Activated CD4-positive, alpha-beta T cell treated with anti-CD3 and anti-CD28 coated beads for 4 hours (primary cell): Measurements from ENCODE around the gene SOX13.
"Not testable (repeated sequence)": the region's sequence is repeated elsewhere in the genome, so short reads cannot be mapped to it uniquely, and the experiment has no call there.

Experiments
- DNase-seq, 2 donors: peaks; one replicate each; pipeline ENCODE4 v3.0.0-alpha.2; 2020

The SOX13 gene

GRCh38 chr1:204072931-204073836 lies at the start of gene SOX13:
Gene SOX13 (plus strand): TSS chr1:204073115. CDS start chr1:204112916, 39,801 bp downstream.
- DNase-seq = peak in 1 of 2 donors; percentile 11

DNA sequence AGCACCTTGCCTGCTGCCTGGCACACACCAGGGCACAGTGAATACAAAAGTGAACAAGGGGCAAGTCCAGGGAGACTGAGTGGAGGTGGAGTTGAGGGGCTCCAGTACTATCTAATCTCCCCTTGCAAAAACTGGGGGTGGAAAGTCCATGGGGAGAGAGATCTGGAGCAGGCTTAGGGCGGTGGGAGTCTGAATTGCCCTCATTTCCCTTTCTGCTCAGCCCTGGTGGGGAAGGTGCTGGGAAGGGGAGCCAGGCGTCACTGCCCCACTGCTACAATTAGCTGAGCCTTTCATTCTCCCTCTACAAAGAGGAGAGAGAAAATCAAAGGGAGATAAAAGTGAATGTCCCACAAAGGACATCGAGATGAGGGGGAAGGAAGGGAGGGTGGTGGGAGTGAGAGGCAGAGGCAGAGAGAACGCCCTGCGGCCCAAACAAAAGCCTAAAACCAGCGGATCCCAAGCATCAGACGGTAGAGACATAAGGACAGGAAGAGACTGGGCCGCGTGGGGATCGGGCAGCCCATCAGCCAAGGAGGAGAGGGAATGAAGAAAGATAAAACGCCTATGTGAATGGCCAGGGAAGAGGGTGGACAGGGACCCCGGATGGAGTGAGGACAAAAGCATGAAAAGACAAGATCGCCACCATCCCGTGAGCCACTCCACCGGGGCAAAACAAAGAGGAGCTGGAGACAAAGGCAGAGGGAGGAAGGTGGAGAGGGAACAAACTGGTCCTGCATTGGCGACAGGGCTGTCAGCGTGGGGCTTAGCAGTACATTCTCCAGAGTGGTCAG lies 46.8 kb upstream of the SOX13 start:
- DNase-seq = no peak

- no peak for DNase-seq
These were observed 45.5 kb upstream of the SOX13 start for GRCh38 chr1:204027446-204027845.

- DNase-seq = no peak
These were observed 43.9 kb upstream of the SOX13 start for GRCh38 chr1:204029016-204029415.

DNA sequence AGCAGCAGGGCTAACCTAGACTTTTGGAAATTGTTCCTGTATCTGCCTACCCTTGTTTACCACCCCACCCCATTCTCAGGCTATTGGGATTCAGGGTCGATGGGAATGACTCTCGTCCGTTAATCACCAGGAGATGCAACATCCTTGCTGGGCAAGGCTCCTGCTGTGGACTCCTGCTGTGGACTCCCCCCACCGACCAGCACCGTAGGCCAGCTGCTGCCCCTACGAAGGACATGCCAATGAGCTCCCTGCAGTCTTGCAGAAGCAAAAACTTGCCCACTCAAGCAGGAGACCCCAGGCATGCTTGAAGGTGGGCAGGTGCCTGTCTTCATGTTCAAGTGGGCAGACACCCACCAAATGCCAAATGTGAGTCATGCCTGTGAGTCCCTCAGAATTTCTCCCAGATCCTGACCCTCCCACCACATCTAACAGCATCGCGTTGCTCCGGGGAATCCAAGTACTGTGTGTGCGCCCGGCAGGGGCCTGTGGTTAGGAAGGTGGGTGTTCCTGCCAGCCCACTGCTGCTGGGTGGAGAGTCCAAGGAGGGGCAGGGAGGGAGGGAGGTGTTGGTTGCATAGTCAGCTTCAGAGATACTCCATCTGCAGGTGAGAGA lies 41.7 kb upstream of the SOX13 start:
- no peak for DNase-seq

DNA sequence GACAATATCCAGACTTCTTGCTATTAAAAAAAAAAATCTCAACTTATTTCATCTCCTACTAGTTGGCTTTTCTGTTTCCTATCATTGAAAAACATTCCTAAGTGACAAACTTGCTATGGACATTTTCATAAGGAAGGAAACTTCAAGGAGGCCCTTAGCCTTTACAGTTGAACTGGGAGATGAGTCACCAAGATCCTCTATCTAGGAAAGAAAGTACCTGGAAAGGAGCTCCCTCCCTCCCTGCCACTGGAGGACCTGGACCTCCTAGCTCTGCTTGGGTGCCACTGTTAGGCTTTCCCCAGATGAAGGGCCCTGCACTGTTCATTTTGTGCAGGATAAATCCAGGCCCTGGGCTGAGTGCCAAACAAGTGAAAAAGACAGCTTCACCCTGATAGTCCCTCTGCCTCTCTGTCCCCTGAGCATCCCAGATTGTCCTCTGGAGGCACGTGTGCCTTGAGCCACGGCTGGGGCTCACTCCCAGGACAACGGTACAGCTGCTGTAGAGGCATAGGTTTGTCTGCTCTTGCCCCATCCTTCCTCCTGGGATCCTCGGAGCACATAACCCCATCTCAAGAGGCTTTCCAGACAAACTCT lies 40.2 kb upstream of the SOX13 start:
- no peak for DNase-seq

GRCh38 chr1:204033306-204033705 lies 39.6 kb upstream of the SOX13 start:
- DNase-seq = no peak

GRCh38 chr1:204036882-204037655 lies 35.8 kb upstream of the SOX13 start:
- DNase-seq = no peak

- no peak for DNase-seq
These were observed 31.6 kb upstream of the SOX13 start for GRCh38 chr1:204041232-204041767.

GRCh38 chr1:204041803-204042505 lies 31.0 kb upstream of the SOX13 start:
- no peak for DNase-seq

DNA sequence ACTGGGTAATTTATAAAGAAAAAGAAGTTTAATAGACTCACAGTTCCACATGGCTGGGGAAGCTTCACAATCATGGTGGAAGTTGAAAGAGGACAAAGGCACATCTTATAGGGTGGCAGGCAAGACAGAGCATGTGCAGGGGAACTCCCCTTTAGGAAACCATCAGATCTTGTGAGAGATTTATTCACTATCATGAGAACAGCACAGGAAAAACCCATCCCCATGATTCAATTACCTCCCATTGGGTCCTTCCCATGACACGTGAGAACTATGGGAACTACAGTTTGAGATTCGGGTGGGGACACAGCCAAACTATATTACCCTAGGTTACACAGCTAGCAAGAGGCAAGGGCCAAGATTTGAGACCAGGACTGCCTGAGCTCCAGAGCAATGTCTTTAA lies 30.4 kb upstream of the SOX13 start:
- DNase-seq = no peak

DNA sequence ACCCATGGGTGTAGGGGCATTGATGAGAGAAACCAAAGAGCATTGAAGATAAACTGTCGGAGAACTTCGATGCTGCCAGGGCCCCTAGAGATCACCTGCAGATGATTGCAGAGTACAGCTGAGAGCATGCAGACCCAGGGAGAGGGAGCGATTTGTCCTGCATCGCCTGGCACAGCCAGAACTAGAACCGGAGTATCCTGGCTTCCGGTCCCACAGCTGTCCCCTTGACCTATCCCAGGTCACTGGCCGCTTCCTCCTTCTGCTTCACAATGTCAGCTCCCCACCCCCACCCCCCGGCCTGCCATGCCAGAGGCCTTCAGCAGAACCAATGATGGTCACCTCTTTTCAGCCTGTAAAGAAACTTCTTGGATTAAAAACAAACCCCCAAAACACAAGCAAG lies 29.2 kb upstream of the SOX13 start:
- DNase-seq = no peak

DNA sequence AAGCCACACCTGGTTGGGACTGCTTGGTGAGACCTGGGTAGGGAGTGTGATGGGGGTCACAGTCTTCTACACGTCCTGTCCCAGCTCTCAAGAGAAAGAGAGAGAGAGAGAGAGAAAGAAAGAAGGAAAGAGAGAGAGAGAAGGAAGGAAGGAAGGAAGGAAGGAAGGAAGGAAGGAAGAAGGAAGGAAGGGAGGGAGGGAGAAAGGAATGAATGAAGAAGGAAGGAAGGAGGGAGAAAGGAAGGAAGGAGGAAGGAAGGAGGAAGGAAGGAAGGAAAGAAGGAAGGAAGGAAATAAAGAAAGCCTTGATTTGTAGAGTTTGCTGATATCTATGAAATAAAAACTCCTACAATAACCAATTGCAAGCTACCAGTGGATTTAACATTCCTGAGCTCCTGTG lies 28.5 kb upstream of the SOX13 start:
- DNase-seq = no peak

- DNase-seq = no peak
These were observed 27.5 kb upstream of the SOX13 start for GRCh38 chr1:204045430-204045829.

- no peak for DNase-seq
These were observed 26.6 kb upstream of the SOX13 start for GRCh38 chr1:204046346-204046745.

GRCh38 chr1:204048796-204049195 lies 24.1 kb upstream of the SOX13 start:
- not testable (repeated sequence) for DNase-seq

- no peak for DNase-seq
These were observed 21.7 kb upstream of the SOX13 start for GRCh38 chr1:204051258-204051657.

DNA sequence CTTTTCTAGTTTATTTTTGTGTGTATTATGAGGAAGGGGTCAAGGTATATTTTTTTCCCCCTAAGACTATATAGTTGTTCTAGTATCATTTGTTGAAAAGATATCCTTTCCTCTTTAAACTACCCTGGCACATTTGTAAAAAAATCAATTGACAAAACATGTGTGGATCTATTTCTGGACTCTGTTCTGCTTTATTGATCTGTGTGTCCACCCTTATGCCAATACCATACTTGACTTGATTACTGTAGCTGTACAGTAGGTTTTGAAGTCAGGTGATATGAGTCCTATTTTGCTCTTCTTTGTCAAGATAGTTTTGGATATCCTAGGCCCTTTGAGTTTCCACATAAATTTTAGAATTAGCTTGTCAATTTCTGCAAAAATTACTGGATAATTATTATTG lies 21.2 kb upstream of the SOX13 start:
- no peak for DNase-seq

DNA sequence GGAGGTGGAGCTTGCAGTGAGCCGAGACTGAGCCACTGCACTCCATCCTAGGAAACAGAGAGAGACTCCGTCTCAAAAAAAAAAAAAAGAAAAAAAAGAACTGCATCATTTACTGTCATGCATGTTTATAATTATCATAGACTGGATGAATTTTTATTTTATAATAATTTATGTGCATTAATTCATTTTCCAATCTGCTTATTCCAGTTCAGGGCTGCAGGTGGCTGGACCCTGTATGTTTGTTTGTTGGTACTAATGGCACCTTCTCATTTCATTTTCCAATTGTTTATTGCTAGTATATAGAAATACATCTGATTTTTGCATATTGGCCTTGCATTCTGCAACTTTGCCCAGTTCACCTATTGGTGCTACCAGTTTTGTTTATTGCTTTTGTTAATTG lies 19.0 kb upstream of the SOX13 start:
- DNase-seq = no peak

GRCh38 chr1:204059970-204060369 lies 12.9 kb upstream of the SOX13 start:
- DNase-seq = no peak

DNA sequence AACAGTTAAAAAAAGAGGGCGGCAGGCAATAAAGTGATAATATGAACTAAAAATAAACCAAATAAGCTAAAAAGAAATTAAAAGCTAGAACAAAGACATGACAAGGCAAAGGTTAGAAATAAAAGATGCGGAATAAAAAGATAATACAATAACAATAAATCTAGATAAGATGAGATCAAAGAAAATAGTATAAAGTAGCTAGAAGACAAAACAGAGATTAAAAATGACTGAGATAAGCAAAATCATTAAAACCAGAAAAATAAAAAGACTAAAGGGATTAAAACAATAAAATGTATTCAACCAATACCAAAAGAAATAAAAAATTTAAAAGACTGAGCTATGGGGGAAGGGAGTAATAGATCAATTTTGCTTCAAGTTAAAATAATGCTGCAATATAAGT lies 10.8 kb upstream of the SOX13 start:
- no peak for DNase-seq
